ENCODE data around the gene UCN3.

Gene UCN3

GRCh38 chr10:5395168-5395567 lies 30.4 kb downstream of the UCN3 start:
- DNase-seq (ENCODE audit: extremely low read depth, insufficient read length): no peak
- Histone ChIP-seq H3K27me3 (replicated peaks; ENCODE audit: control insufficient read depth, insufficient read depth, low read length) (no peaks in the 10 kb centered on the region), H3K36me3 (ENCODE audit: control insufficient read depth, insufficient read depth, low read length) (no peaks in the 10 kb centered on the region), H3K4me3 (replicated peaks; ENCODE audit: low read depth, low read length) (no peak overlapping the region)
- TF ChIP-seq CTCF (IDR thresholded peaks at IDR 0.05; ENCODE audit: insufficient read depth, low read length, poor library complexity, severe bottlenecking): no peak

- Histone ChIP-seq H3K36me3 (ENCODE audit: control insufficient read depth, insufficient read depth, low read length) (no peaks in the 10 kb centered on the region), H3K27me3 (replicated peaks; ENCODE audit: control insufficient read depth, insufficient read depth, low read length) (no peaks in the 10 kb centered on the region), H3K4me3 (replicated peaks; ENCODE audit: low read depth, low read length) (no peak overlapping the region)
- TF ChIP-seq CTCF (IDR thresholded peaks at IDR 0.05; ENCODE audit: insufficient read depth, low read length, poor library complexity, severe bottlenecking): no peak
- DNase-seq (ENCODE audit: extremely low read depth, insufficient read length): no peak
These were observed 32.0 kb downstream of the UCN3 start for GRCh38 chr10:5396556-5397300.

GRCh38 chr10:5399332-5399731 lies 34.6 kb downstream of the UCN3 start:
- TF ChIP-seq CTCF (IDR thresholded peaks at IDR 0.05; ENCODE audit: insufficient read depth, low read length, poor library complexity, severe bottlenecking): no peak
- no peak for DNase-seq (ENCODE audit: extremely low read depth, insufficient read length)
- no peak overlapping the region for H3K4me3 ChIP-seq (replicated peaks; ENCODE audit: low read depth, low read length)
- H3K27me3 ChIP-seq (replicated peaks; ENCODE audit: control insufficient read depth, insufficient read depth, low read length): no peaks in the 10 kb centered on the region
- H3K36me3 ChIP-seq (ENCODE audit: control insufficient read depth, insufficient read depth, low read length): no peaks in the 10 kb centered on the region

- no peak for DNase-seq (ENCODE audit: extremely low read depth, insufficient read length)
- TF ChIP-seq CTCF (IDR thresholded peaks at IDR 0.05; ENCODE audit: insufficient read depth, low read length, poor library complexity, severe bottlenecking): no peak
- no peaks in the 10 kb centered on the region for H3K36me3 ChIP-seq (ENCODE audit: control insufficient read depth, insufficient read depth, low read length)
- H3K4me3 ChIP-seq (replicated peaks; ENCODE audit: low read depth, low read length): no peak overlapping the region
- H3K27me3 ChIP-seq (replicated peaks; ENCODE audit: control insufficient read depth, insufficient read depth, low read length): no peaks in the 10 kb centered on the region
These were observed 35.9 kb downstream of the UCN3 start for GRCh38 chr10:5400468-5401240.

- no peak for TF ChIP-seq CTCF (IDR thresholded peaks at IDR 0.05; ENCODE audit: insufficient read depth, low read length, poor library complexity, severe bottlenecking)
- H3K4me3 ChIP-seq (replicated peaks; ENCODE audit: low read depth, low read length): no peak overlapping the region
These were observed 38.0 kb downstream of the UCN3 start for GRCh38 chr10:5402798-5403197.

More at GRCh38 chr10:5402798-5403197, 38.0 kb downstream of the UCN3 start:
- Histone ChIP-seq H3K27me3 (replicated peaks; ENCODE audit: control insufficient read depth, insufficient read depth, low read length) (no peaks in the 10 kb centered on the region), H3K36me3 (ENCODE audit: control insufficient read depth, insufficient read depth, low read length) (no peaks in the 10 kb centered on the region)
- no peak for DNase-seq (ENCODE audit: extremely low read depth, insufficient read length)

Data from GM06990 (cell line).